Hair follicular keratinocyte (primary cell): Measurements from ENCODE around the gene ERH. TPM values are rescaled to one million over a fixed set of nuclear protein-coding genes. Genes with fewer than 3 reads are reported as not detected.

ENCODE experiments used
- total RNA-seq: library from RNA; depleted of rRNA; stranded (reverse); fragments of >200 nt; gene quantifications from 2 replicates; pipeline ENCODE4 v1.2.3, GENCODE V29; 2015

ERH gene
- total RNA-seq = 67.9 and 115 TPM in 2 replicates

DNA sequence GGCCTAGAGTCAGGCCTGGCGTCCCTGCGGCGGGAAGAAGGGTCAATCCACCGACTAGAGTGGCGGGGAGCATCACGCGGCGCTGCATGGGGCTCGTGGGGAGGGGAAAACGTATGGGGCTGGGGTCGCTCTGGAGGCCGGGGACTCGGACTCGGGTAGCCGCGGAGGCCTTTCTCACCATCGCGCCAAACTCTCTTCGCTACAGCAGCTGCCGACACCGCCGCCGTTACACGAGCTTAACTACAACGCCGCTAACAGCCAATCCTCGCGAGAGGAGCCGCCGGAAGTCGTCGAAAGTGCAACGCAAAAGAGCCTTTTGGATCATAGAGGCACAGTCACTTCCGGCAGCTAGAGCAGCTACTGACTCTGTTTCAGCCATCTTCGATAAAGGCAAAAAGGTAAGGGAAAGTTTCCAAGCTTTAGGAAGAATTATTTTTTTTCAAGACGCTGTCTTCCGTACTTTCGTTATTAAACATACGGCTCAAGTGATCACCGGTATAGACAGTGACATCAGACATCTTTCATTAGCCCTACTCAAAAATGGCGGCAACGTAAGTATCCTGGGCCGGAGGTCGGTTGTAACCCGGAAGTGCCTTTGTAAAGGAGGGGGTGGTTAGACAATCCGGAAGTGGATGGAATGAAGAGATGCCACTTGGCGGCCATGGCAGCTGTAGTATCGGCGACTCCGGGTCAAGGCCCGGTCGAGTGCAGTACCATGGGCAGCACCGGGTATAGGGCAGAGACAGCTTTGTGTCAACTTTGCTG is at the start of gene ERH, which contains the start of gene SLC39A9:
TSS of gene ERH (minus strand) at position 247 of the 765 bp plus-strand sequence. CDS start at position 181, 66 bp downstream.
TSS of gene SLC39A9 (plus strand) at position 640 of the 765 bp plus-strand sequence. CDS start 678 bp downstream, outside the sequence.

Other genes starting within 250 kb of the ERH start
- gene DCAF5, start 245.2 kb downstream of the ERH start, total RNA-seq = 11.2 and 15.7 TPM in 2 replicates
- gene EXD2, start 206.8 kb downstream of the ERH start, total RNA-seq = 19.1 and 19.3 TPM in 2 replicates
- not detected in 2 replicates for gene GALNT16, start 138.1 kb downstream of the ERH start, total RNA-seq
- gene SLC39A9, start 393 bp upstream of the ERH start, total RNA-seq = 59.4 and 62.9 TPM in 2 replicates
- gene PLEKHD1, start 86.4 kb upstream of the ERH start, total RNA-seq = not detected in 2 replicates
- gene CCDC177, start 176.6 kb upstream of the ERH start, total RNA-seq = not detected in 2 replicates
- 13.4 and 26.5 TPM in 2 replicates for gene SUSD6, start 213.3 kb upstream of the ERH start, total RNA-seq